Measurements from ENCODE around the gene OCEL1.
"Not testable (repeated sequence)": the region's sequence is repeated elsewhere in the genome, so short reads cannot be mapped to it uniquely, and the experiment has no call there.

Gene OCEL1

GRCh38 chr19:17226002-17226933, at the start of gene OCEL1:
Gene OCEL1 (plus strand): TSS chr19:17226226. CDS start chr19:17226248, 22 bp downstream.
- DNase-seq = peak; percentile 95

- no peak for DNase-seq
Observed at GRCh38 chr19:17178291-17178690, 47.7 kb upstream of the OCEL1 start.

- no peak for DNase-seq
Observed at GRCh38 chr19:17180997-17181702, 44.9 kb upstream of the OCEL1 start.

- no peak for DNase-seq
Observed at GRCh38 chr19:17183271-17183761, 42.7 kb upstream of the OCEL1 start.

- no peak for DNase-seq
Observed at GRCh38 chr19:17183858-17184321, 42.1 kb upstream of the OCEL1 start.

- no peak for DNase-seq
Observed at GRCh38 chr19:17184371-17184841, 41.6 kb upstream of the OCEL1 start.

GRCh38 chr19:17185590-17185989, 40.4 kb upstream of the OCEL1 start:
- no peak for DNase-seq

- not testable (repeated sequence) for DNase-seq
Observed at GRCh38 chr19:17191736-17192135, 34.3 kb upstream of the OCEL1 start.

- no peak for DNase-seq
Observed at GRCh38 chr19:17192751-17193150, 33.3 kb upstream of the OCEL1 start.

GRCh38 chr19:17194608-17195007, 31.4 kb upstream of the OCEL1 start:
- DNase-seq = no peak

- no peak for DNase-seq
Observed at GRCh38 chr19:17195106-17195505, 30.9 kb upstream of the OCEL1 start.

- no peak for DNase-seq
Observed at GRCh38 chr19:17196610-17197009, 29.4 kb upstream of the OCEL1 start.

GRCh38 chr19:17197666-17198065, 28.4 kb upstream of the OCEL1 start:
- DNase-seq = no peak

GRCh38 chr19:17200408-17201079, 25.5 kb upstream of the OCEL1 start:
- no peak for DNase-seq

- no peak for DNase-seq
Observed at GRCh38 chr19:17202249-17202648, 23.8 kb upstream of the OCEL1 start.

- no peak for DNase-seq
Observed at GRCh38 chr19:17202713-17203112, 23.3 kb upstream of the OCEL1 start.

- peak; percentile 47 for DNase-seq
Observed at GRCh38 chr19:17205237-17206140, 20.5 kb upstream of the OCEL1 start.

- no peak for DNase-seq
Observed at GRCh38 chr19:17206736-17207581, 19.1 kb upstream of the OCEL1 start.

- DNase-seq = peak; percentile 44
Observed at GRCh38 chr19:17209126-17210036, 16.6 kb upstream of the OCEL1 start.

- DNase-seq = no peak
Observed at GRCh38 chr19:17210296-17210695, 15.7 kb upstream of the OCEL1 start.
